Measurements from ENCODE around the gene RAB21.
A peak's percentile ranks its signal among the peaks of the same experiment; 100 is the strongest.

Gene RAB21

DNA sequence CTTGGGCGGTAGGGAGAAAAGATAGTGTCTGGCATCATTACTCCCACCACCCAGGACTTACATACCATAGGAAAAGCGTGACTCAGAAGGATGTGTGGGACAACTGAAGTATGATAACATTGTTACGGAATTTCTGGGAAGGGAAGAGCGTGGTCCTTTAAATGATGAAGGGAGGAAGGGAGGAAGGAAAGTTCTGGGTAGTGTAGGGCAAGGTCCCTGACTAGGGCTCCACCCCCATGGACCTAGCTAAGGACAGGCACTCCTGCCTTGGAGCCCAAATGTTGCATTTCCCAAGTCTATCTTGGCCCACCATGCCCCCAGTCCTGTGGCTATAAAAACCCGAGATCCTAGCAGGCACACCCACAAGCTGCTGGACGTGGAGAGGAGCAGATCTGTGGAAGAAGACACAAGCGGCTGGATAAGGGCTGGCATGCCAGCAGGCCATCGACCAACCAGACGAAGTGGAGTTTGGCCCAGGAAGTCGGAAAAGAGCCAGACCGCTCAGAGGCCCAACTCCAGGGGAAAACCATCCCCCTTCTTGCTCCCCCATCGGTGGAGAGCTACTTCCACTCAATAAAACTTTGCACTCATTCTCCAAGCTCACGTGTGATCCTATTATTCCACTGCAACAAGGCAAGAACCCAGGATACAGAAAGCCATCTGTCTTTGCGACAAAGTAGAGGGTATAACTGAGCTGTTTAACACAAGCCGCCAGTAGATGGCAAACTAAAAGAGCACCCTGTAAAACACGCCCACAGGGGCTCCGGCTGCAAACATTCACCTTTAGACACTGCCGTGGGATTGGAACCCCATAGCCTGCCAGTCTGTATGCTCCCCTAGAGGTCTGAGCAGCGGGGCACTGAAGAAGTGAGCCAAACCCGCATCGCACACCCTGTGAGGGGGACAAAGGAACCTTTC is 23.0 kb upstream of the RAB21 start:
- no peaks in the 10 kb centered on the region for H3K36me3 Mint-ChIP-seq (ENCODE audit: insufficient read depth)
- ATAC-seq (replicated peaks; ENCODE audit: extremely low read depth, poor library complexity, severe bottlenecking) (no peak), DNase-seq (ENCODE audit: low spot score in 2 of 2) (no peak)
- H3K4me1 Mint-ChIP-seq: no peaks in the 10 kb centered on the region
- no peaks in the 10 kb centered on the region for H3K9me3 Mint-ChIP-seq
- H3K27me3 Mint-ChIP-seq: peaks cover 6% of the 10 kb centered on the region
- no peak overlapping the region for H3K4me3 Mint-ChIP-seq
- H3K27ac Mint-ChIP-seq (ENCODE audit: low read depth): no peak overlapping the region

DNA sequence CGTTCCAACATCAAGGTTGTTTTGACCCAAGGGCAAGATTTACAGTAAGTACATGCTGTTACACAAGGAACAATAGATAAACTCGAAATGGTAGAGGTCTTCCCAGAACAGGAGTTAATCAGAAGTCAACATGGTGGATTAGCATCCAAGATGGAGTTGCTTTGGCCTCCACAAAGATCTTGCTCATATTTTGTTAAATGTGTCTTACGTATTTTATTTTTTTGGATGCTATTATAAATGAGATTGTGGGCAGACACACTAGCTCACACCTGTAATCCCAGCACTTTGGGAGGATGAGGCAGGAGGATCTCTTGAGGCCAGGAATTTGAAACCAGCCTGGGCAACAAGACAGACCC is 22.3 kb upstream of the RAB21 start:
- no peaks in the 10 kb centered on the region for H3K9me3 Mint-ChIP-seq
- H3K27me3 Mint-ChIP-seq: peaks cover 6% of the 10 kb centered on the region
- no peak for ATAC-seq (replicated peaks; ENCODE audit: extremely low read depth, poor library complexity, severe bottlenecking)
- no peak for DNase-seq (ENCODE audit: low spot score in 2 of 2)
- no peaks in the 10 kb centered on the region for H3K4me1 Mint-ChIP-seq
- no peaks in the 10 kb centered on the region for H3K36me3 Mint-ChIP-seq (ENCODE audit: insufficient read depth)
- no peak overlapping the region for H3K4me3 Mint-ChIP-seq
- no peak overlapping the region for H3K27ac Mint-ChIP-seq (ENCODE audit: low read depth)

- Mint-ChIP-seq H3K36me3 (ENCODE audit: insufficient read depth) (no peaks in the 10 kb centered on the region), H3K27ac (ENCODE audit: low read depth) (no peak overlapping the region), H3K27me3 (peaks cover 9% of the 10 kb centered on the region), H3K9me3 (no peaks in the 10 kb centered on the region), H3K4me1 (no peaks in the 10 kb centered on the region), H3K4me3 (no peak overlapping the region)
- ATAC-seq (replicated peaks; ENCODE audit: extremely low read depth, poor library complexity, severe bottlenecking): no peak
- no peak for DNase-seq (ENCODE audit: low spot score in 2 of 2)
Measured at GRCh38 chr12:71737197-71737596, 17.5 kb upstream of the RAB21 start.

- ATAC-seq (replicated peaks; ENCODE audit: extremely low read depth, poor library complexity, severe bottlenecking) (no peak), DNase-seq (ENCODE audit: low spot score in 2 of 2) (no peak)
- Mint-ChIP-seq H3K4me1 (no peaks in the 10 kb centered on the region), H3K9me3 (no peaks in the 10 kb centered on the region), H3K36me3 (ENCODE audit: insufficient read depth) (no peaks in the 10 kb centered on the region), H3K27me3 (peaks cover 9% of the 10 kb centered on the region), H3K4me3 (no peak overlapping the region), H3K27ac (ENCODE audit: low read depth) (no peak overlapping the region)
Measured at GRCh38 chr12:71742998-71743397, 11.7 kb upstream of the RAB21 start.

- DNase-seq (ENCODE audit: low spot score in 2 of 2) (no peak), ATAC-seq (replicated peaks; ENCODE audit: extremely low read depth, poor library complexity, severe bottlenecking) (no peak)
- Mint-ChIP-seq H3K4me1 (no peaks in the 10 kb centered on the region), H3K27me3 (peaks cover 20% of the 10 kb centered on the region), H3K36me3 (ENCODE audit: insufficient read depth) (peaks cover 1% of the 10 kb centered on the region), H3K27ac (ENCODE audit: low read depth) (no peak overlapping the region), H3K4me3 (no peak overlapping the region), H3K9me3 (no peaks in the 10 kb centered on the region)
Measured at GRCh38 chr12:71744522-71745300, 10.0 kb upstream of the RAB21 start.

GRCh38 chr12:71746974-71747611 is 7.6 kb upstream of the RAB21 start:
- H3K36me3 Mint-ChIP-seq (ENCODE audit: insufficient read depth): peaks cover 1% of the 10 kb centered on the region
- DNase-seq (ENCODE audit: low spot score in 2 of 2) (peak; percentile 18 to 35), ATAC-seq (replicated peaks; ENCODE audit: extremely low read depth, poor library complexity, severe bottlenecking) (peak; percentile 70)
- peaks cover 35% of the 10 kb centered on the region for H3K27me3 Mint-ChIP-seq
- H3K27ac Mint-ChIP-seq (ENCODE audit: low read depth): no peak overlapping the region
- no peaks in the 10 kb centered on the region for H3K9me3 Mint-ChIP-seq
- no peak overlapping the region for H3K4me3 Mint-ChIP-seq
- no peaks in the 10 kb centered on the region for H3K4me1 Mint-ChIP-seq

GRCh38 chr12:71748081-71748850 is 6.4 kb upstream of the RAB21 start:
- Mint-ChIP-seq H3K4me3 (no peak overlapping the region), H3K9me3 (no peaks in the 10 kb centered on the region), H3K4me1 (no peaks in the 10 kb centered on the region), H3K36me3 (ENCODE audit: insufficient read depth) (peaks cover 1% of the 10 kb centered on the region), H3K27ac (ENCODE audit: low read depth) (no peak overlapping the region), H3K27me3 (peaks cover 44% of the 10 kb centered on the region)
- DNase-seq (ENCODE audit: low spot score in 2 of 2): no peak
- no peak for ATAC-seq (replicated peaks; ENCODE audit: extremely low read depth, poor library complexity, severe bottlenecking)

- H3K36me3 Mint-ChIP-seq (ENCODE audit: insufficient read depth): peaks cover 6% of the 10 kb centered on the region
- no peak overlapping the region for H3K4me3 Mint-ChIP-seq
- no peaks in the 10 kb centered on the region for H3K9me3 Mint-ChIP-seq
- DNase-seq (ENCODE audit: low spot score in 2 of 2) (no peak), ATAC-seq (replicated peaks; ENCODE audit: extremely low read depth, poor library complexity, severe bottlenecking) (no peak)
- H3K27ac Mint-ChIP-seq (ENCODE audit: low read depth): no peak overlapping the region
- H3K27me3 Mint-ChIP-seq: peaks cover 44% of the 10 kb centered on the region
- peaks cover 10% of the 10 kb centered on the region for H3K4me1 Mint-ChIP-seq
Measured at GRCh38 chr12:71749666-71750065, 5.0 kb upstream of the RAB21 start.

DNA sequence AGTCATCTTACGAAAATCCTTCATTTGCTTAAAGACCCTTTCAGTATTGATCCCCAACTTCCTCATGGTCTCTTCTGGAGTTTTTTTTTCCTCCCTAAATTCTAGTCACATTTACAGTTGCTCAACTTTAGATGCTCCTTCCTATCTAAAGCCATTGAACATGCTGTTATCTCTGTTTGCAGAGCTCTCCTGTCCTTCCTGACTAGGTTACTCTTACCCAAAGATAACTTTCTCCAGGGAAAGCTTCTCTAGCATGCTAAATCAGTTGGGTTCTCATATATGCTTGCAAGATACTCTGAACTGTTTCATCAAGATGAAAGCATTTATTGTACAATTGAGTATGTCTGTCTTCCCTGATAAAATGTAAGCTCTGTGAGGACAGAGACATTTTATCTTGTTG is 1.8 kb upstream of the RAB21 start:
- Mint-ChIP-seq H3K27me3 (peaks cover 44% of the 10 kb centered on the region), H3K27ac (ENCODE audit: low read depth) (no peak overlapping the region), H3K9me3 (no peaks in the 10 kb centered on the region), H3K4me3 (no peak overlapping the region), H3K4me1 (peaks cover 27% of the 10 kb centered on the region), H3K36me3 (ENCODE audit: insufficient read depth) (peaks cover 17% of the 10 kb centered on the region)
- DNase-seq (ENCODE audit: low spot score in 2 of 2): no peak
- no peak for ATAC-seq (replicated peaks; ENCODE audit: extremely low read depth, poor library complexity, severe bottlenecking)

GRCh38 chr12:71755146-71755892 is 656 bp downstream of the RAB21 start:
- Mint-ChIP-seq H3K4me1 (peaks cover 42% of the 10 kb centered on the region), H3K27me3 (peaks cover 26% of the 10 kb centered on the region), H3K9me3 (no peaks in the 10 kb centered on the region), H3K27ac (ENCODE audit: low read depth) (peak overlapping the region; percentile 98), H3K36me3 (ENCODE audit: insufficient read depth) (peaks cover 20% of the 10 kb centered on the region), H3K4me3 (peak overlapping the region; percentile 87)
- DNase-seq (ENCODE audit: low spot score in 2 of 2): peak; percentile 47 to 59
- ATAC-seq (replicated peaks; ENCODE audit: extremely low read depth, poor library complexity, severe bottlenecking): peak; percentile 61

DNA sequence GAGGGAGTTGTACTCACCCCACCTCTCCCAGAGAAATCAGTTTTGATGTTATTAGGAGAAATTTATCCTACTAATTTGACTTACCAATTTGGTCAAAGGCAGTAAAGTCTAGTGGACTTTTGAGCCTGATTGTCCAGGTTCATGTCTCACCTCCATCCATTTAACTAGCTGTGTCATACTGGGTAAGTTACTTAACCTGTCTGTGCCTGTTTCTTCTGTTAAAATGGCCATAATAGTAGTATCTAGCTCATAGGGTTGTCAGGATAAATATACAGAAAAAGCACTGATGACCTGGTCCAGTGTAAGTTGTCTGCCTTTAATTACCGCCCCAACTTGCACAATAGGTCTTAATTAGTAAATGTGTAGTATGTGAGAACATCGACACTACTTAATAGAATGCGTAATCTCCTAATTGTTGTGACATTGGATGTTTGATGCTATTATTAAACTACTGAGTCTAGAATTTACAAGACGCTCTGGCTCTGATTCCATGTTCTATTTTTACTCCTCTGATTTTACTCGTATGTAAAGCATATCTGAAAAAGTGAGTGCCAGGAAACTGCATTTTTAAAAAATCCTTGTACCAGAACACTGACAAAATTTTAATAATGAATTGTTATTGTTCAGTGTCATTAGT is 1.5 kb downstream of the RAB21 start:
- H3K27me3 Mint-ChIP-seq: peaks cover 18% of the 10 kb centered on the region
- DNase-seq (ENCODE audit: low spot score in 2 of 2) (no peak), ATAC-seq (replicated peaks; ENCODE audit: extremely low read depth, poor library complexity, severe bottlenecking) (no peak)
- peaks cover 48% of the 10 kb centered on the region for H3K4me1 Mint-ChIP-seq
- peaks cover 24% of the 10 kb centered on the region for H3K36me3 Mint-ChIP-seq (ENCODE audit: insufficient read depth)
- peak overlapping the region; percentile 98 for H3K27ac Mint-ChIP-seq (ENCODE audit: low read depth)
- peak overlapping the region; percentile 87 for H3K4me3 Mint-ChIP-seq
- H3K9me3 Mint-ChIP-seq: no peaks in the 10 kb centered on the region
